ENCODE data around the gene PRKCA. TPM values are rescaled to one million over a fixed set of nuclear protein-coding genes. Genes with fewer than 3 reads are reported as not detected.

PRKCA gene
- total RNA-seq, 3 donors from 2014 or later: 42.3 to 77.7 (median 56.3) TPM

DNA sequence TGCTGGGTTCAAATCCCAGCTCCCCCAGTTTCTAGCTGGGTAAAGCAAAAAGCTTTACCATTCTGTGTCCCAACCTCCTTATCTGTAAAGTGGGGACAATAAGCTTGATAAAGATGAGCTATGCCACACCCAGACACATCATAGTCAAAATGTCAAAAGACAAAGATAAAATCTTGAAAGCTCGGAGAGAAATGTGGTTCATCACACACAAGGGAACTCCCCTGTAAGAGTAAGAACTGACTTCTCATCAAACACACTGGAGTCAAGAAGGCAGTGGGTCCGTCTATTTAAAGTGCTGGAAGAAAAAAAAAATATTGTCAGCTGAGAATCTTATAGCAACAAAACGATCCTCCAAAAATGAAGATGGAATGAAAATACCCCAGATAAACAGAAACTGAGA is 557.8 kb downstream of the PRKCA start:
- no peaks in the 10 kb centered on the region for H3K36me3 ChIP-seq (ENCODE audit: low read depth)
- H3K9me3 ChIP-seq: no peaks in the 10 kb centered on the region
- intact Hi-C loops (cut with DNase I, micrococcal nuclease): no loop called here
- no peak overlapping the region for H3K4me3 ChIP-seq
- no peak for ATAC-seq
- no peak for DNase-seq
- H3K4me1 ChIP-seq (ENCODE audit: low read depth): no peaks in the 10 kb centered on the region
- TF ChIP-seq, protein P1, sequence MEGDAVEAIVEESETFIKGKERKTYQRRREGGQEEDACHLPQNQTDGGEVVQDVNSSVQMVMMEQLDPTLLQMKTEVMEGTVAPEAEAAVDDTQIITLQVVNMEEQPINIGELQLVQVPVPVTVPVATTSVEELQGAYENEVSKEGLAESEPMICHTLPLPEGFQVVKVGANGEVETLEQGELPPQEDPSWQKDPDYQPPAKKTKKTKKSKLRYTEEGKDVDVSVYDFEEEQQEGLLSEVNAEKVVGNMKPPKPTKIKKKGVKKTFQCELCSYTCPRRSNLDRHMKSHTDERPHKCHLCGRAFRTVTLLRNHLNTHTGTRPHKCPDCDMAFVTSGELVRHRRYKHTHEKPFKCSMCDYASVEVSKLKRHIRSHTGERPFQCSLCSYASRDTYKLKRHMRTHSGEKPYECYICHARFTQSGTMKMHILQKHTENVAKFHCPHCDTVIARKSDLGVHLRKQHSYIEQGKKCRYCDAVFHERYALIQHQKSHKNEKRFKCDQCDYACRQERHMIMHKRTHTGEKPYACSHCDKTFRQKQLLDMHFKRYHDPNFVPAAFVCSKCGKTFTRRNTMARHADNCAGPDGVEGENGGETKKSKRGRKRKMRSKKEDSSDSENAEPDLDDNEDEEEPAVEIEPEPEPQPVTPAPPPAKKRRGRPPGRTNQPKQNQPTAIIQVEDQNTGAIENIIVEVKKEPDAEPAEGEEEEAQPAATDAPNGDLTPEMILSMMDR (IDR thresholded peaks at IDR 0.05): no peak

Small RNAs within 50 kb of the gene (microRNA-seq; reads per million reads assigned to microRNA genes)
- not detected for gene MIR634

Other genes starting within 250 kb of the PRKCA start
- gene CEP112, start 110.5 kb upstream of the PRKCA start, total RNA-seq: 10 to 100 TPM in 1 of 3 donors, 1 to 10 TPM in 2; 6.3 to 18.5 (median 7.0) TPM
- gene APOH, start 73.2 kb upstream of the PRKCA start, total RNA-seq: under 1 TPM in 2 of 3 donors, not detected in 1; 0.69 to 0.92 TPM